ENCODE results near the gene CYP1A2. TPM values are rescaled to one million over a fixed set of nuclear protein-coding genes. Genes with fewer than 3 reads are reported as not detected.

CYP1A2 gene
- total and polyA plus RNA-seq, 2 of the 13 experiments (the other 11 are each of a cell fraction or from before 2014, with no cell fraction given), result 0.07 TPM; not detected in 1

GRCh38 chr15:74723754-74724334 lies 24.8 kb upstream of the CYP1A2 start (continued):
- TF ChIP-seq DNMT1 (CRISPR knock-in tag; IDR thresholded peaks at IDR 0.05) (no peak), POLR2AphosphoS2 (IDR thresholded peaks at IDR 0.05; ENCODE audit: low read depth, low read length) (no peak), ZNF142 (CRISPR knock-in tag; IDR thresholded peaks at IDR 0.05) (no peak), TFE3 (CRISPR knock-in tag; IDR thresholded peaks at IDR 0.05) (peak; percentile 44; the same call in 1 of the 2 replicates), GATAD1 (CRISPR knock-in tag; IDR thresholded peaks at IDR 0.05) (no peak), ZNF761 (CRISPR knock-in tag; conservative IDR thresholded peaks at IDR 0.05) (no peak), SOX13 (IDR thresholded peaks at IDR 0.05) (no peak), SOX13 (CRISPR knock-in tag; conservative IDR thresholded peaks at IDR 0.05 in 1 of 2, IDR thresholded peaks at IDR 0.05 in 1 of 2) (0 out of 4 replicates have a peak, but pooled peaks of 1 of the 2 experiments have one; percentile 2), KAT8 (CRISPR knock-in tag; IDR thresholded peaks at IDR 0.05) (0 out of 2 replicates have a peak, but pooled peaks have one; percentile 16), ZNF292 (CRISPR knock-in tag; IDR thresholded peaks at IDR 0.05; ENCODE audit: borderline replicate concordance, low read depth) (no peak), ZFX (CRISPR knock-in tag; IDR thresholded peaks at IDR 0.05; ENCODE audit: low read depth) (no peak), EEA1 (CRISPR knock-in tag; IDR thresholded peaks at IDR 0.05; ENCODE audit: borderline replicate concordance) (no peak), DDIT3 (CRISPR knock-in tag; IDR thresholded peaks at IDR 0.05) (no peak), ZNF282 (IDR thresholded peaks at IDR 0.05; ENCODE audit: partially characterized antibody) (no peak), CBFB (CRISPR knock-in tag; IDR thresholded peaks at IDR 0.05) (no peak), JUN (CRISPR knock-in tag; IDR thresholded peaks at IDR 0.05) (no peak), CEBPZ (IDR thresholded peaks at IDR 0.05; ENCODE audit: low read length) (no peak), ZNF441 (CRISPR knock-in tag; IDR thresholded peaks at IDR 0.05; ENCODE audit: borderline replicate concordance) (no peak)
